ENCODE results near the gene ZFP36L2. TPM values are rescaled to one million over a fixed set of nuclear protein-coding genes. Genes with fewer than 3 reads are reported as not detected.

ZFP36L2 gene
- total RNA-seq, 4 donors from 2014 or later: 81.7 to 117 (median 85.7) TPM

DNA sequence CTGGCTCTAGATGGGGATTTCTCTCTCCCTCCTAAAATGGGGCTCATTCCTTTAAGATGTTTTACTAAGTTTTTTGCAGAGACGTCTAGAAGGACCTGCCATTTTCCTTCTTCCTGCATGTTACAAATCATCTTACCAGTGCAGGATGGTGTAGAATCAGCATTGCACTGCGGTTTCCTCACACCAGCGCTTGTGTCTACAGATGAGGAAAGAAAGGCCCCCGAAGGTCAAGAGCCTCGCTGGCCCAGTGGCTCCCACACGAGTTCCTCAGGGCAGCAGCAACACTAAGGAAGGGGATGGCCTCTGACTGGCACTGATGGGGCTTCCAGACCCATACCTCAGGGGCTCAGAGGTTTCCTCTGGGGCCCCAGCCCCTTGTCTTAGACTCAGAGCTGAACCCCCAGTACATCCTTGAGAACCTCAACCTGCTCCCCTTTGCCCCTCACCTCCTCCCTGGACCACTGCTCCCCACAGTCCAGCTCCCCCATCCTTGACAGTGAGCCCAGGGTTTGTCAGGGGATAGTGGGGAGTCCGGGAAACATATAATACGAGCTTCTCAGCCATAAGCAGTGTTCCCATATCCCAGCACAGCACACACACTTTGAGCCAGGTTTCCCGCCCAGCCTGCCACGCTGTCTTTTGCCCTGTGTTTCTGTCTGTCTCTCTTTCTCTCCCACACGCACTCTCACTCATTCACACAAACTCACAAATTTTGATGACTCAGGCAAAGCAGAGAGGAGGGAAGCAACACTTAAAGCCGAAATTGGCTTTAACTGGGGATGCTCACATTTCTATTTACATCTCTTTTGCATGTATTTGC, 29.4 kb downstream of the ZFP36L2 start:
- no peaks in the 10 kb centered on the region for H3K4me1 ChIP-seq
- no peak for DNase-seq (ENCODE audit: extremely low spot score)
- H3K4me3 ChIP-seq: no peak overlapping the region
- no peak for TF ChIP-seq EP300 (IDR thresholded peaks at IDR 0.05)
- TF ChIP-seq, protein P1, sequence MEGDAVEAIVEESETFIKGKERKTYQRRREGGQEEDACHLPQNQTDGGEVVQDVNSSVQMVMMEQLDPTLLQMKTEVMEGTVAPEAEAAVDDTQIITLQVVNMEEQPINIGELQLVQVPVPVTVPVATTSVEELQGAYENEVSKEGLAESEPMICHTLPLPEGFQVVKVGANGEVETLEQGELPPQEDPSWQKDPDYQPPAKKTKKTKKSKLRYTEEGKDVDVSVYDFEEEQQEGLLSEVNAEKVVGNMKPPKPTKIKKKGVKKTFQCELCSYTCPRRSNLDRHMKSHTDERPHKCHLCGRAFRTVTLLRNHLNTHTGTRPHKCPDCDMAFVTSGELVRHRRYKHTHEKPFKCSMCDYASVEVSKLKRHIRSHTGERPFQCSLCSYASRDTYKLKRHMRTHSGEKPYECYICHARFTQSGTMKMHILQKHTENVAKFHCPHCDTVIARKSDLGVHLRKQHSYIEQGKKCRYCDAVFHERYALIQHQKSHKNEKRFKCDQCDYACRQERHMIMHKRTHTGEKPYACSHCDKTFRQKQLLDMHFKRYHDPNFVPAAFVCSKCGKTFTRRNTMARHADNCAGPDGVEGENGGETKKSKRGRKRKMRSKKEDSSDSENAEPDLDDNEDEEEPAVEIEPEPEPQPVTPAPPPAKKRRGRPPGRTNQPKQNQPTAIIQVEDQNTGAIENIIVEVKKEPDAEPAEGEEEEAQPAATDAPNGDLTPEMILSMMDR (IDR thresholded peaks at IDR 0.05): no peak
- no peak for TF ChIP-seq POLR2AphosphoS5 (IDR thresholded peaks at IDR 0.05)
- no peak for TF ChIP-seq POLR2A (IDR thresholded peaks at IDR 0.05; ENCODE audit: low read depth)
- no peak overlapping the region for H3K27ac ChIP-seq (replicated peaks in 1 of 4)
- H3K9me3 ChIP-seq: no peaks in the 10 kb centered on the region
- 84% methylated on average over 12 of the region's 12 CpGs for WGBS
- intact Hi-C loops (cut with DNase I): no loop called here
- no peaks in the 10 kb centered on the region for H3K27me3 ChIP-seq
- H3K36me3 ChIP-seq: no peaks in the 10 kb centered on the region

DNA sequence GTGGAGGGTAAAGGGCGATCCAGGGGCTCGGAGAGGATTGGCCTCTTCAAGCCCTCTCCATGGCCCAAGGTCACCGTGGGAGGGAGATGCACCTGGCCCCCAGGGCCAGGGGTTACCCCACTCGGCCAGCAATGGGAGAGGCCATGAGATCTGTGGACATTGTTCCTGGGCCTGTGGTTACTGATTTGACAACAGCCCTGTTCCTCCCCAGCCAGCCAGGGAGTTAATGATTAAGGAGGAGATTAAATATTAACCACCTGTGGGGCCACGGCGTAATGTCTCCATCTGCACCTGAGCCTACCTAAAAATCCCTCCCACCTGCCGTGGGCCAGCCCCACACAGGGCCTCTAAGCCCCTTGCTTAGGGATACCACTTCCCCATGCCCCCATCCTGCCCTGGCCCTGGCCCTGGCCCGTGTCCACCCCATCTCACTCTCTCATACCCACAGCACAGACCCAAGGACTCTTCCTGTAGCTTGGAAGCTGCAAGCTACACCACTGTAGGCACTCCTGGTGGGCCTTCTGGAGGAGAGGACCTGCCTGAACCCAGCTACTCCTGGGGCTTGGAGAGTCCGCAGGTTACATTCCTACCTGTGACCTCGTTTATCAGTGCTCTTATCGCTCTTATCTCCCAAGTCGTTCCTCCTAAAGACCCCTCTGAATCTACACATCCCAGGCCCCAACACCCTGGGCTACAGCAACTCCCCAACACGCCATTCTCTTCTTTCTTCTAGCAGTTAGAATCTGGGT, 32.1 kb downstream of the ZFP36L2 start:
- intact Hi-C loops (cut with DNase I): no loop called here
- Histone ChIP-seq H3K4me1 (no peaks in the 10 kb centered on the region), H3K27me3 (no peaks in the 10 kb centered on the region), H3K27ac (replicated peaks in 1 of 4) (no peak overlapping the region), H3K4me3 (no peak overlapping the region), H3K36me3 (no peaks in the 10 kb centered on the region), H3K9me3 (no peaks in the 10 kb centered on the region)
- DNase-seq (ENCODE audit: extremely low spot score): no peak
- 81% methylated on average over 12 of the region's 13 CpGs for WGBS
- TF ChIP-seq POLR2AphosphoS5 (IDR thresholded peaks at IDR 0.05): no peak
- TF ChIP-seq EP300 (IDR thresholded peaks at IDR 0.05): no peak
- TF ChIP-seq, protein P1 (IDR thresholded peaks at IDR 0.05): no peak
- no peak for TF ChIP-seq POLR2A (IDR thresholded peaks at IDR 0.05; ENCODE audit: low read depth)

DNA sequence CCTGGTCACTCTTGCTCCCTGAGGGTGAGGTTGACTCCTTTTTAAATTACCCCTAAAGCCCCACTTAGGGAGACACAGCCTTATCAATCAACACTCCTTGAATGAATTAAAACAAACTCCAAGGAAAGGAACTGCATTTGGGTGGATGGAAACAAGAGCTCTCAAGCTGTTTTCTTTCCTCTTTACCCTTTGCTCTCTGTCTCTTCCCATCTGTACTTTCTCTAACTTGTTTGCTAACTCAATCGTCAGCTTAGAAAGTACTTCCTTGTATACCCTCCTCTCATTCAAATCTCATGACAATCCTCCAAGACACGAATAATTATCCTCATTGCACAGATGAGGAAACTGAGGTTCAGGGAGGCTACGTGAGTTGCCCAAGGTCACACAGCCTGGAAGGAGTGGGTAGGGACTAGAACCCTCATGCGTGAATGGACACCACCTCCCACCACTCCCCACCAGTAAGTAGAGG, 32.7 kb downstream of the ZFP36L2 start:
- H3K4me1 ChIP-seq: no peaks in the 10 kb centered on the region
- TF ChIP-seq EP300 (IDR thresholded peaks at IDR 0.05): no peak
- no peak for TF ChIP-seq POLR2A (IDR thresholded peaks at IDR 0.05; ENCODE audit: low read depth)
- no peak for TF ChIP-seq POLR2AphosphoS5 (IDR thresholded peaks at IDR 0.05)
- TF ChIP-seq, protein P1 (IDR thresholded peaks at IDR 0.05): no peak
- no peak for DNase-seq (ENCODE audit: extremely low spot score)
- no peaks in the 10 kb centered on the region for H3K36me3 ChIP-seq
- intact Hi-C loops (cut with DNase I): no loop called here
- 78% methylated on average over 4 of the region's 4 CpGs for WGBS
- H3K4me3 ChIP-seq: no peak overlapping the region
- no peak overlapping the region for H3K27ac ChIP-seq (replicated peaks in 1 of 4)
- H3K9me3 ChIP-seq: no peaks in the 10 kb centered on the region
- no peaks in the 10 kb centered on the region for H3K27me3 ChIP-seq

DNA sequence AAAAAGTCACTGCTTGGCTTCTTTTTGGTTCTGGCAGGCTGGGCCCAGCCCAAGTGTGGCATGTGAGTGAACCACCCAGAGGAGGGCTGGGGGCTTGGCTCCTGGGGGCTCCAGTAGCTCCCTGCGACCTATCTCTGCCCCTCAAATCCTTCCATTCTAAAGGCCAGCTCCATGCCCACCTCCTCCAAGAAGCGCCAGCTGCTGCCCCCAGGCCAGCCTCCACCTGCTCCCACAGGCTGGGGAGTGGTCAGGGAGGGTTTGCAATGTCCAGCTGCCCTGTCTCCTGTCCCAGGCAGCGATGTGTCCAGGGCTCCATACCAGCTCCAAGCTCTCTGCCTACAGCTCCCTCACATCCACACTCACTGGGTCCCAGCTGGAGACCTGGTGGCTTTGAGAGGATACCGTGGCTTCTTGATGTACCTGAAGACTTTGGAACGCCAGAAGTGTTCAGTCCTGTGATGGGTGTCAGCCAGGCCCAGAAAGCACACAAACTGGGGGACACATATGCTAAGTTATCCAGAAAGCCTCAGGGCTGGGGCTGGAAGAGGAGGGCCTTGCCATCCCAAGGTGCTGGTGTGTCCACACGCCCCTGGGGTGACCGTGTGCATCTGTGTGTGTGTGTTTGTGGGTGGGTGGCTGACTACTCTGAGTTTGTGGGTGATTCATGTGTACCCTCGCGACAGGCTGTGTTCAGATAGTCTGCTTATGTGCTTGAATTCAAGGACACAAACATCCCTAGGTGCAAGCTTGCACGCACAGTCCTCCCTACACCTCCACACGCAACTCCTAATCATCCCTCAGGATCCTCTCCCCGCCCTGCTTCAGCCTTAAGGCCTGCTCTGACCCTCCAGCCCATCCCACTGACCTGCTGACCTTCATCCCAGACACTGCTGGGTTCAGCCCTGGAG, 33.4 kb downstream of the ZFP36L2 start:
- Histone ChIP-seq H3K36me3 (no peaks in the 10 kb centered on the region), H3K27ac (replicated peaks in 1 of 4) (no peak overlapping the region), H3K9me3 (no peaks in the 10 kb centered on the region), H3K4me1 (no peaks in the 10 kb centered on the region), H3K27me3 (no peaks in the 10 kb centered on the region), H3K4me3 (no peak overlapping the region)
- intact Hi-C loops (cut with DNase I): no loop called here
- 97% methylated on average over 11 of the region's 12 CpGs for WGBS
- no peak for DNase-seq (ENCODE audit: extremely low spot score)
- TF ChIP-seq, protein P1 (IDR thresholded peaks at IDR 0.05): no peak
- TF ChIP-seq POLR2AphosphoS5 (IDR thresholded peaks at IDR 0.05) (no peak), POLR2A (IDR thresholded peaks at IDR 0.05; ENCODE audit: low read depth) (no peak), EP300 (IDR thresholded peaks at IDR 0.05) (no peak)
